ENCODE measurements around the gene RFC5.

GRCh38 chr12:117994551-117995438, 21.7 kb upstream of the RFC5 start:
- TF ChIP-seq, protein P1, sequence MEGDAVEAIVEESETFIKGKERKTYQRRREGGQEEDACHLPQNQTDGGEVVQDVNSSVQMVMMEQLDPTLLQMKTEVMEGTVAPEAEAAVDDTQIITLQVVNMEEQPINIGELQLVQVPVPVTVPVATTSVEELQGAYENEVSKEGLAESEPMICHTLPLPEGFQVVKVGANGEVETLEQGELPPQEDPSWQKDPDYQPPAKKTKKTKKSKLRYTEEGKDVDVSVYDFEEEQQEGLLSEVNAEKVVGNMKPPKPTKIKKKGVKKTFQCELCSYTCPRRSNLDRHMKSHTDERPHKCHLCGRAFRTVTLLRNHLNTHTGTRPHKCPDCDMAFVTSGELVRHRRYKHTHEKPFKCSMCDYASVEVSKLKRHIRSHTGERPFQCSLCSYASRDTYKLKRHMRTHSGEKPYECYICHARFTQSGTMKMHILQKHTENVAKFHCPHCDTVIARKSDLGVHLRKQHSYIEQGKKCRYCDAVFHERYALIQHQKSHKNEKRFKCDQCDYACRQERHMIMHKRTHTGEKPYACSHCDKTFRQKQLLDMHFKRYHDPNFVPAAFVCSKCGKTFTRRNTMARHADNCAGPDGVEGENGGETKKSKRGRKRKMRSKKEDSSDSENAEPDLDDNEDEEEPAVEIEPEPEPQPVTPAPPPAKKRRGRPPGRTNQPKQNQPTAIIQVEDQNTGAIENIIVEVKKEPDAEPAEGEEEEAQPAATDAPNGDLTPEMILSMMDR (IDR thresholded peaks at IDR 0.05 in 8 of 11, conservative IDR thresholded peaks at IDR 0.05 in 3 of 11): no peak
- TF ChIP-seq POLR2AphosphoS5 (IDR thresholded peaks at IDR 0.05): no peak

All from spleen (tissue), 7 donors.